Neural progenitor cell (in vitro differentiated cells): ENCODE results near the gene PRPH.

Experiments used
- EZH2 ChIP-seq: fragments of 200-600 bp; sonication (generic); IDR thresholded peaks from 2 replicates; pipeline ENCODE4 v1.6.1; 2017; ENCODE audit warnings: antibody characterized with exemption, mild to moderate bottlenecking, moderate library complexity
- TF ChIP-seq, protein P1 (sequence below): fragments of 200-600 bp; sonication (generic); IDR thresholded peaks from 2 replicates; pipeline ENCODE4 v1.5.1; 2017; ENCODE audit warnings: antibody characterized with exemption, mild to moderate bottlenecking

DNA sequence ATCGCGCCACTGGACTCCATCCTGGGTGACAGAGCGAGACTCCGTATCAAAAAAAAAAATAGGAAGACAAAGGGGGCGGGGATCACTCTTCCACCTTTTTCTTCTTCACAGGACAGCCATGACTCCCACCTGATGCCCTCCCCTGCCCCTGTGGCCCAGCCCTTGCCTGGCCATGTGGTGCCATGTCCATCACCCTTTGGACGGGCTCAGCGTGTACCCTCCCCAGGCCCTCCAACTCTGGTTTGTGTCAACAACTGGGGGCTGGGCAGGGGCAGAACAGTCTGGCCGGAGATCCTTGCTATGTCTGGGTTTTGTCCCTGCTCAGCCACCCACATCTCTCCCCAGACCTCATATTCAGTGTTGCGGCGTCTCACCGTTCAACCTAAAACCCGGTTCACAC is 33.9 kb downstream of the PRPH start:
- no peak for TF ChIP-seq EZH2
- TF ChIP-seq, protein P1, sequence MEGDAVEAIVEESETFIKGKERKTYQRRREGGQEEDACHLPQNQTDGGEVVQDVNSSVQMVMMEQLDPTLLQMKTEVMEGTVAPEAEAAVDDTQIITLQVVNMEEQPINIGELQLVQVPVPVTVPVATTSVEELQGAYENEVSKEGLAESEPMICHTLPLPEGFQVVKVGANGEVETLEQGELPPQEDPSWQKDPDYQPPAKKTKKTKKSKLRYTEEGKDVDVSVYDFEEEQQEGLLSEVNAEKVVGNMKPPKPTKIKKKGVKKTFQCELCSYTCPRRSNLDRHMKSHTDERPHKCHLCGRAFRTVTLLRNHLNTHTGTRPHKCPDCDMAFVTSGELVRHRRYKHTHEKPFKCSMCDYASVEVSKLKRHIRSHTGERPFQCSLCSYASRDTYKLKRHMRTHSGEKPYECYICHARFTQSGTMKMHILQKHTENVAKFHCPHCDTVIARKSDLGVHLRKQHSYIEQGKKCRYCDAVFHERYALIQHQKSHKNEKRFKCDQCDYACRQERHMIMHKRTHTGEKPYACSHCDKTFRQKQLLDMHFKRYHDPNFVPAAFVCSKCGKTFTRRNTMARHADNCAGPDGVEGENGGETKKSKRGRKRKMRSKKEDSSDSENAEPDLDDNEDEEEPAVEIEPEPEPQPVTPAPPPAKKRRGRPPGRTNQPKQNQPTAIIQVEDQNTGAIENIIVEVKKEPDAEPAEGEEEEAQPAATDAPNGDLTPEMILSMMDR, result no peak
